Astrocyte of the cerebellum (primary cell): Measurements from ENCODE around the gene MEG3.

Source experiments
- DNase-seq: peaks from one replicate; pipeline ENCODE4 v3.0.0-alpha.2; 2011; ENCODE audit warnings: low read depth
- H3K4me3 ChIP-seq: 2 replicates; pipeline ENCODE4 v1.5.1; 2011; ENCODE audit warnings: mild to moderate bottlenecking, low read depth, low read length, moderate library complexity
- CTCF ChIP-seq: IDR thresholded peaks from 2 replicates; pipeline ENCODE4 v1.5.1; 2012; ENCODE audit warnings: low read length, low read depth, moderate library complexity, mild to moderate bottlenecking; ENCODE audit errors: missing control alignments
- in situ Hi-C: cut with HindIII; loops from 2 replicates; pipeline ENCODE4 v1.10.0; 2017; ENCODE audit warnings: low sequenced_read_pairs

MEG3 gene

DNA sequence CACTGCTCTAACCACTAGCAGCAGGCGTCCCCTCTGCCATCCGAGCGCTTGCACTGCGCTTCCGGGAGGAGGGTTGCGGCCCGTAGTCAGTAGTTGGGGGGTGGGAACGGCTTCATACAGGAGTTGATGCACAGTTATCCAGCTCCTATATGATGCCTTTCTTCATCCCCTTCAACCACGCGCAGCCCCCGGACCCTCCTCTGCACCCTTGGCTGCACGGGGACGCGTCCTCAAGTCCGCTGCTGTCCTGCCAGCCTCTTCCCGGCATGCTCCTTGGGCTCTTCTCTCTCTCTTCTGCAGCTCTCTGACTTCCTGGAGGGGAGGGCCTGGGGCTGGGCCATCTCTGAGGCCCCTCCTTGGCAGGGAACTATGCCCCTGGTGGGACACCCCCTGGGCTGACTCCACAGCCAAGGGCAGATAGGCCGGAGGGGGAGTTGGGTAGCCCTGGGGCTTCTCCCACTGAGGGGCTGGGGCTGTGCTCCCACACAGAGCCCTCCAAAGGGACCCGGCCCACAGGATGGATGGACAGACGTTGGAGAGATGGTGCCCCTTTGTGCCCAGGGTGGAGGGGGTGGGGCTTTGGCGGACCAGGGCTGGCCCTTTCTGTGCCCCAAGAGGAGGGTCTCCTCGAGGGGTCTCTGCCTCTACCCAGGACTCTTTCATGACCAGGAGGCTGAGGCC lies 48.6 kb downstream of the MEG3 start:
- no peak for DNase-seq
- in situ Hi-C loops, result no loop called here
- no peak for TF ChIP-seq CTCF
- H3K4me3 ChIP-seq, result no peak overlapping the region

DNA sequence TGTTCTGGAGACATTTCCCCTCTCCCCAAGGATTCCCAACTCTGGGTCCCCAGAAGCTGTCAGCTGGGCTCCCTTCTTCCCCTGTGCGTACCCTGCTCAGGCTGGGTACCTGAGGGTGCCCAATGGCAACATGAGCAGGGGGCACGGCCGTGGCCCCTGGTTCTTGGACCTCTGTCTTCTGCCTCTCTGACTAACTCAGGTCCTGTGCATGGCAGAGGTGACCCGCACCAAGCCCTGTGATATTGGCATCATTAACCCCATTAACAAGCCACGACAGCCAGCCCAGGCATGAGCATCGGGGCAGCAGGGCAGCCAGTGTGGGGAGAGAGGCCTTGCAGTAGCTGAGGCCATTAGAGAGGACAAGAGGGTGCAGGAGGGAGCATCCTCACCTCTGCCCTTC lies 49.2 kb downstream of the MEG3 start:
- no peak for TF ChIP-seq CTCF
- DNase-seq, result no peak
- H3K4me3 ChIP-seq, result no peak overlapping the region
- in situ Hi-C loops, result no loop called here

DNA sequence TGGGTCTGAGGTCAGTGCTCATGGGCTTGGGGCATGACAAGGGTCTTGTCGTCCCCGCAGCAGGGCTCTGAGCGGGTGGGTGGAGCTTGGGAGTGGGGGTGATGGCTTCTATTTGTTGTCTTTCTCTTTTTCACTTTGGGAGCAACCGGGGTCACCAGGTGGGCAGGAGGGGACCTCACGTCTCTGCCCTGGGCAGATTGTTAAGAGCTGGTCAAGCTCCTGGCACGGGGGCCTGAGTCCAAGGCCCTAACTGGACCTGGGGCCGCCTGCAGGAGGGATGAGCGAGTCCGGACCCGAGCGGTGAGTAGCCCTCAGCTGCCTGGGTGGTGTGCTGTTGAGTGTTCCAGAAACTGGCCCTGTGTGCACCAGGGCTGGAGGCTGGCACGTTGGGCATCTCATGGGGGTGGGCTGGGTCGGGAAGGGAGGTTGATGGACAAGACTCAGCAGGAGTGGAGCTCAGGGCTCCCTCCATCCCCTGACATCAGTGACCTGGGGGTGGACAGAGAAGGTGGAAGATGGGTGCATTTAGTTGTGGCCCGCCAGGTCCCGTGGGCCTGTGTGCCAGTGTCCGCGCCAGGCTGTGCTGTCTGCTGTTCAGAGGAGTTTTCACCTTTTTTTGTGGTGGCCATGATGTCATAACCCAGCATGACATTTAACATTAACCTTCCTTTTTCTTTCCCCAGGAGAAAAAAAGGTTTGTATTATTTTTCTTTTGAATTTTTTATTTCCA lies 50.1 kb downstream of the MEG3 start:
- no peak overlapping the region for H3K4me3 ChIP-seq
- DNase-seq, result no peak
- TF ChIP-seq CTCF, result no peak
- in situ Hi-C loops, result no loop called here

DNA sequence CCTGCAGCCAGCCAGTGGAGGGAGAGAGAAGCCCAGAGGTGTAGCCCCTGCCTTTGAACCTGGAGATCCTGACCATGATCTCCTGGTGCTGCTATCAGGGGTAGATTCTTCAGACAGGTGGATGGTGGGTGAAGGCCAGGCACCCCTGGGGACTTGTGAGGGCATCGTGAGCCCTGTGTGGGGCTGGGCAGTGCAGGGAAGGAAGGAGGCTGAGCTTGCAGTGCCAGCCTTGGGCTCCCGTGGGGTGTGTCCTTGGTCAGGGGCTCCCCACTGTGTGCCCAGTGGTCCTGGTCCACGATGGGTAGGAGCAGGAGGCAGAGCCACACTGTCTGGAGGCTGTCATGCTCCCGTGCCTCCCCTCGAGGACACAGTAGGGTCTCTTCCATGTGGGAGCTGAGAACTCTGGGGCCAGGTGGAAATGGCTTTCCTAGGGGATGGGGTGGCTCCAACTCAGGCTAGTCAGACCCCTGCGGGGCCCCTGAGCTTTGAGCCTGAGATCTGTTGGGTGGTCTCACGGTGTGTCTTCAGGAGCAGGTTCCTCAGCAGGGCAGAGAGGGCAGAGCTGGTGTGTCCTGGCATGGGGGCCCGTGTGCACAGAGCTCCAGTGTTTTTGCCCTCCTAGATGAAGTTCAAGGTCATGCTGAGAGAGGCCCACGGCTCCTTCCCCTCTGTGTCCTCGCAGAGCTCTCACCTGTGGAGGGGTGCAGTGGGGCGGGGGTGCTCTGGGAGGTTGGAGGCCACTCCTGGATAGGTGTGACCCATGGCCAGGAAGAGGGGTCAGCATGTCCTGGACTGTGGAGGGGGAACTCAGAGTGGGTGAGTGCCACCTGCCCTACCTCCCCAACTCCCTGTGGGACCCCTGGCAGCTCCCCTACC lies 52.6 kb downstream of the MEG3 start:
- no peak for TF ChIP-seq CTCF
- DNase-seq, result no peak
- H3K4me3 ChIP-seq, result no peak overlapping the region

GRCh38 chr14:100879194-100879593 lies 53.3 kb downstream of the MEG3 start:
- H3K4me3 ChIP-seq, result no peak overlapping the region
- DNase-seq, result no peak
- no peak for TF ChIP-seq CTCF
- in situ Hi-C loops, result no loop called here

More for the DNA sequence above, 52.6 kb downstream of the MEG3 start:
- in situ Hi-C loops, result no loop called here

DNA sequence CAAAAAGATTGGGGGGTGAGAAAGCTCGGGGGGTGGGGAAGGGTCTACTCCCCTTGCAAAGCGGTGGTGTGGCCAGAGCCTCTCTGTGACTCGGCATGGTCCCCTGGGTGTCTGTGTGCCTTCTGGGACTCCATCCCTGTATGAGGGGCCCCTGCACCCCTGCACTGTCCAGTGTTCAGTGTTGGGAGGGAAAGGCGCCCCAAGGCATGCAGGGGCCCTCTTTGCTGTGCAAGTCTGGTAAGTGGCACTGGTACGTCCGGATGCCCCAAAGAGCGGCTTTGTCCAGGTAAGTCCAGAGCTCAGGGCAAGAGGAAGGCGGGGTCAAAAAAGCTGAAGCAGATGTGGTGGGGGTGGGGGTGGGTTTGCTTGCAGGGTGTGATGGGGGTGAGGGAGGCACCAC lies 53.9 kb downstream of the MEG3 start:
- in situ Hi-C loops, result no loop called here
- H3K4me3 ChIP-seq, result no peak overlapping the region
- no peak for TF ChIP-seq CTCF
- DNase-seq, result no peak
